ENCODE data around the gene PLXNA4. TPM values are rescaled to one million over a fixed set of nuclear protein-coding genes. Genes with fewer than 3 reads are reported as not detected.

PLXNA4 gene
- total RNA-seq, 1 experiment from 2014 or later: 0.10 TPM

GRCh38 chr7:132501956-132502355, 74.3 kb downstream of the PLXNA4 start:
- DNase-seq (ENCODE audit: low read depth, low spot score) (no peak), ATAC-seq (no peak)
- TF ChIP-seq SIN3A (IDR thresholded peaks at IDR 0.05; ENCODE audit: borderline replicate concordance, insufficient read depth, low read depth, low read length): no peak
- TF ChIP-seq POLR2AphosphoS5 (IDR thresholded peaks at IDR 0.05; ENCODE audit: low read depth, low read length): no peak
- TF ChIP-seq TCF7L2 (IDR thresholded peaks at IDR 0.05; ENCODE audit: low read depth, low read length): no peak
- no peak for TF ChIP-seq REST (IDR thresholded peaks at IDR 0.05; ENCODE audit: insufficient read depth in 1 of 2, low read depth in 2 of 2, low read length in 1 of 2)
- intact Hi-C loops (cut with micrococcal nuclease; ENCODE audit: unreplicated experiment) (no loop called here), in situ Hi-C loops (cut with HindIII; ENCODE audit: low pct_unique_long_range_greater_than_20kb, low sequenced_read_pairs) (no loop called here)
- Histone ChIP-seq H3K4me3 (ENCODE audit: low read depth in 2 of 2, low read length in 2 of 2) (no peak overlapping the region), H3K9me3 (ENCODE audit: control insufficient read depth, insufficient read depth, low read depth, low read length) (no peaks in the 10 kb centered on the region), H3K4me1 (ENCODE audit: control insufficient read depth, insufficient read depth, low read length) (no peaks in the 10 kb centered on the region), H3K36me3 (ENCODE audit: control insufficient read depth, insufficient read depth, low read length) (no peaks in the 10 kb centered on the region), H3K27ac (ENCODE audit: low read length) (no peak overlapping the region), H3K27me3 (ENCODE audit: control insufficient read depth, insufficient read depth, low read length) (0 out of 2 replicates have a peak, but pooled peaks cover 5% of the 10 kb centered on the region)
- CTCF ChIA-PET: no interaction called here
- POLR2A ChIA-PET: no interaction called here
- BruUV-seq (replicated peaks): no TSS peak

- Histone ChIP-seq H3K9me3 (ENCODE audit: control insufficient read depth, insufficient read depth, low read depth, low read length) (no peaks in the 10 kb centered on the region), H3K4me3 (ENCODE audit: low read depth in 2 of 2, low read length in 2 of 2) (no peak overlapping the region), H3K4me1 (ENCODE audit: control insufficient read depth, insufficient read depth, low read length) (no peaks in the 10 kb centered on the region), H3K27ac (ENCODE audit: low read length) (no peak overlapping the region), H3K36me3 (ENCODE audit: control insufficient read depth, insufficient read depth, low read length) (no peaks in the 10 kb centered on the region), H3K27me3 (ENCODE audit: control insufficient read depth, insufficient read depth, low read length) (0 out of 2 replicates have a peak, but pooled peaks cover 4% of the 10 kb centered on the region)
- intact Hi-C loops (cut with micrococcal nuclease; ENCODE audit: unreplicated experiment) (no loop called here), in situ Hi-C loops (cut with HindIII; ENCODE audit: low pct_unique_long_range_greater_than_20kb, low sequenced_read_pairs) (no loop called here)
- no TSS peak for BruUV-seq (replicated peaks)
- ATAC-seq (no peak), DNase-seq (ENCODE audit: low read depth, low spot score) (no peak)
- CTCF ChIA-PET: no interaction called here
- TF ChIP-seq REST (IDR thresholded peaks at IDR 0.05; ENCODE audit: insufficient read depth in 1 of 2, low read depth in 2 of 2, low read length in 1 of 2) (no peak), TCF7L2 (IDR thresholded peaks at IDR 0.05; ENCODE audit: low read depth, low read length) (no peak), SIN3A (IDR thresholded peaks at IDR 0.05; ENCODE audit: borderline replicate concordance, insufficient read depth, low read depth, low read length) (no peak), POLR2AphosphoS5 (IDR thresholded peaks at IDR 0.05; ENCODE audit: low read depth, low read length) (no peak)
- TF ChIP-seq, protein P1, sequence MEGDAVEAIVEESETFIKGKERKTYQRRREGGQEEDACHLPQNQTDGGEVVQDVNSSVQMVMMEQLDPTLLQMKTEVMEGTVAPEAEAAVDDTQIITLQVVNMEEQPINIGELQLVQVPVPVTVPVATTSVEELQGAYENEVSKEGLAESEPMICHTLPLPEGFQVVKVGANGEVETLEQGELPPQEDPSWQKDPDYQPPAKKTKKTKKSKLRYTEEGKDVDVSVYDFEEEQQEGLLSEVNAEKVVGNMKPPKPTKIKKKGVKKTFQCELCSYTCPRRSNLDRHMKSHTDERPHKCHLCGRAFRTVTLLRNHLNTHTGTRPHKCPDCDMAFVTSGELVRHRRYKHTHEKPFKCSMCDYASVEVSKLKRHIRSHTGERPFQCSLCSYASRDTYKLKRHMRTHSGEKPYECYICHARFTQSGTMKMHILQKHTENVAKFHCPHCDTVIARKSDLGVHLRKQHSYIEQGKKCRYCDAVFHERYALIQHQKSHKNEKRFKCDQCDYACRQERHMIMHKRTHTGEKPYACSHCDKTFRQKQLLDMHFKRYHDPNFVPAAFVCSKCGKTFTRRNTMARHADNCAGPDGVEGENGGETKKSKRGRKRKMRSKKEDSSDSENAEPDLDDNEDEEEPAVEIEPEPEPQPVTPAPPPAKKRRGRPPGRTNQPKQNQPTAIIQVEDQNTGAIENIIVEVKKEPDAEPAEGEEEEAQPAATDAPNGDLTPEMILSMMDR (IDR thresholded peaks at IDR 0.05): no peak
- POLR2A ChIA-PET: no interaction called here
Measured at GRCh38 chr7:132500727-132501440, 75.4 kb downstream of the PLXNA4 start.

Data from Panc1 (cell line).